ENCODE data around the gene SLC35F4. TPM values are rescaled to one million over a fixed set of nuclear protein-coding genes. Genes with fewer than 3 reads are reported as not detected.

The SLC35F4 gene
- total and polyA plus RNA-seq, 2 of the 8 experiments (the other 6 are each of a cell fraction or from before 2014, with no cell fraction given), result not detected

GRCh38 chr14:57671021-57671420 lies 194.9 kb downstream of the SLC35F4 start (continued):
- TF ChIP-seq SP2 (IDR thresholded peaks at IDR 0.05; ENCODE audit: low read length) (no peak), ASH2L (IDR thresholded peaks at IDR 0.05; ENCODE audit: low read length) (no peak), RAD21 (IDR thresholded peaks at IDR 0.05 in 1 of 2, conservative IDR thresholded peaks at IDR 0.05 in 1 of 2; ENCODE audit: low read depth in 2 of 2, low read length in 2 of 2) (no peak), POLR2AphosphoS5 (IDR thresholded peaks at IDR 0.05; ENCODE audit: low read depth, low read length) (no peak), TAF1 (IDR thresholded peaks at IDR 0.05; ENCODE audit: low read depth, low read length) (no peak), YY1 (IDR thresholded peaks at IDR 0.05; ENCODE audit: low read depth, low read length) (no peak), CTCF (IDR thresholded peaks at IDR 0.05; ENCODE audit: control extremely low read depth in 1 of 3, insufficient read depth in 1 of 3, low read depth in 1 of 3, low read length in 3 of 3) (no peak), CBX8 (IDR thresholded peaks at IDR 0.05; ENCODE audit: borderline replicate concordance, low read depth, low read length) (no peak)
